ENCODE results near the gene PLXNA4.

PLXNA4 gene

GRCh38 chr7:132345543-132346129 lies 230.6 kb downstream of the PLXNA4 start:
- no peak for DNase-seq

- DNase-seq: no peak
These were observed 231.2 kb downstream of the PLXNA4 start for GRCh38 chr7:132345030-132345429.

GRCh38 chr7:132343199-132343598 lies 233.1 kb downstream of the PLXNA4 start:
- DNase-seq: no peak

- DNase-seq: no peak
These were observed 238.7 kb downstream of the PLXNA4 start for GRCh38 chr7:132337450-132338080.

GRCh38 chr7:132336797-132337196 lies 239.5 kb downstream of the PLXNA4 start:
- DNase-seq: no peak

GRCh38 chr7:132333301-132333700 lies 243.0 kb downstream of the PLXNA4 start:
- no peak for DNase-seq

GRCh38 chr7:132328760-132329159 lies 247.5 kb downstream of the PLXNA4 start:
- DNase-seq: no peak

- no peak for DNase-seq
These were observed 248.1 kb downstream of the PLXNA4 start for GRCh38 chr7:132328047-132328620.

- no peak for DNase-seq
These were observed 249.2 kb downstream of the PLXNA4 start for GRCh38 chr7:132326878-132327589.

GRCh38 chr7:132322970-132323369 lies 253.3 kb downstream of the PLXNA4 start:
- no peak for DNase-seq

GRCh38 chr7:132321387-132321786 lies 254.9 kb downstream of the PLXNA4 start:
- DNase-seq: no peak

- DNase-seq: no peak
These were observed 256.8 kb downstream of the PLXNA4 start for GRCh38 chr7:132319481-132319880.

- peak; percentile 81 for DNase-seq
These were observed 257.6 kb downstream of the PLXNA4 start for GRCh38 chr7:132318352-132319318.

- no peak for DNase-seq
These were observed 258.4 kb downstream of the PLXNA4 start for GRCh38 chr7:132317701-132318351.

GRCh38 chr7:132312531-132313055 lies 263.7 kb downstream of the PLXNA4 start:
- DNase-seq: no peak

GRCh38 chr7:132311733-132312132 lies 264.5 kb downstream of the PLXNA4 start:
- no peak for DNase-seq

- no peak for DNase-seq
These were observed 267.0 kb downstream of the PLXNA4 start for GRCh38 chr7:132309102-132309805.

- no peak for DNase-seq
These were observed 268.8 kb downstream of the PLXNA4 start for GRCh38 chr7:132307465-132307864.

- DNase-seq: no peak
These were observed 275.5 kb downstream of the PLXNA4 start for GRCh38 chr7:132300599-132301277.

GRCh38 chr7:132298790-132299189 lies 277.5 kb downstream of the PLXNA4 start:
- DNase-seq: no peak

GRCh38 chr7:132296820-132297219 lies 279.4 kb downstream of the PLXNA4 start:
- no peak for DNase-seq
